ENCODE measurements around the gene RPIA. TPM values are rescaled to one million over a fixed set of nuclear protein-coding genes. Genes with fewer than 3 reads are reported as not detected.
A peak's percentile ranks its signal among the peaks of the same experiment; 100 is the strongest.

RPIA gene
- total RNA-seq, 1 experiment from 2014 or later = 14.1 TPM

DNA sequence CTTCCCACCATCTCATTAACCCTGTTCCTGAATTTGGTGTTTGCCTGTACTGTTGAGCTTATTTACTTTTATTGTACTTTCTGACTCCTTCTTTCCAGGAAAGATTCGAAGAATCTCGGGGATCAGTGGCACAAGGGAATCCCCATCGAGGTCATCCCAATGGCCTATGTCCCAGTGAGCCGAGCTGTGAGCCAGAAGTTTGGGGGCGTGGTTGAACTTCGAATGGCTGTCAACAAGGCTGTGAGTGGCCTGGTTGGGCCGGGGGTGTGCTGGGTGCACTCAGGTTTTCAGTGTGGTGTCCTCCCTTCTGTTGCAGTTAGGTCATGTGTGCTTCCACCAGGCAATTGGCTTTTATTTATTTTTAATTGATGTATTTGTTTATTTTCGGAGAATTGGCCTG, 45.0 kb downstream of the RPIA start:
- H3K9me3 Mint-ChIP-seq (ENCODE audit: unreplicated experiment) = no peaks in the 10 kb centered on the region
- no peak overlapping the region for H3K4me3 Mint-ChIP-seq (ENCODE audit: unreplicated experiment)
- ChIA-PET POLR2A (no interaction called here), CTCF (interaction anchor here (0.7 to 1.5 kb wide), 3 partner anchors 9 to 183 kb away, joined by 3 to 6 read pairs (median 4); no protein-coding TSS in a partner anchor)
- intact Hi-C loops (cut with micrococcal nuclease) = no loop called here
- no peak overlapping the region for H3K27ac Mint-ChIP-seq (ENCODE audit: low read depth, unreplicated experiment)
- peaks cover 20% of the 10 kb centered on the region for H3K36me3 Mint-ChIP-seq (ENCODE audit: insufficient read depth, unreplicated experiment)
- H3K27me3 Mint-ChIP-seq (ENCODE audit: insufficient read depth, unreplicated experiment) = no peaks in the 10 kb centered on the region
- TF ChIP-seq, protein P1, sequence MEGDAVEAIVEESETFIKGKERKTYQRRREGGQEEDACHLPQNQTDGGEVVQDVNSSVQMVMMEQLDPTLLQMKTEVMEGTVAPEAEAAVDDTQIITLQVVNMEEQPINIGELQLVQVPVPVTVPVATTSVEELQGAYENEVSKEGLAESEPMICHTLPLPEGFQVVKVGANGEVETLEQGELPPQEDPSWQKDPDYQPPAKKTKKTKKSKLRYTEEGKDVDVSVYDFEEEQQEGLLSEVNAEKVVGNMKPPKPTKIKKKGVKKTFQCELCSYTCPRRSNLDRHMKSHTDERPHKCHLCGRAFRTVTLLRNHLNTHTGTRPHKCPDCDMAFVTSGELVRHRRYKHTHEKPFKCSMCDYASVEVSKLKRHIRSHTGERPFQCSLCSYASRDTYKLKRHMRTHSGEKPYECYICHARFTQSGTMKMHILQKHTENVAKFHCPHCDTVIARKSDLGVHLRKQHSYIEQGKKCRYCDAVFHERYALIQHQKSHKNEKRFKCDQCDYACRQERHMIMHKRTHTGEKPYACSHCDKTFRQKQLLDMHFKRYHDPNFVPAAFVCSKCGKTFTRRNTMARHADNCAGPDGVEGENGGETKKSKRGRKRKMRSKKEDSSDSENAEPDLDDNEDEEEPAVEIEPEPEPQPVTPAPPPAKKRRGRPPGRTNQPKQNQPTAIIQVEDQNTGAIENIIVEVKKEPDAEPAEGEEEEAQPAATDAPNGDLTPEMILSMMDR (IDR thresholded peaks at IDR 0.05; ENCODE audit: unreplicated experiment) = no peak
- no peak for DNase-seq (ENCODE audit: unreplicated experiment)
- no TSS peak for BruUV-seq (replicated peaks)
- H3K4me1 Mint-ChIP-seq (ENCODE audit: insufficient read depth, unreplicated experiment) = peaks cover 6% of the 10 kb centered on the region

DNA sequence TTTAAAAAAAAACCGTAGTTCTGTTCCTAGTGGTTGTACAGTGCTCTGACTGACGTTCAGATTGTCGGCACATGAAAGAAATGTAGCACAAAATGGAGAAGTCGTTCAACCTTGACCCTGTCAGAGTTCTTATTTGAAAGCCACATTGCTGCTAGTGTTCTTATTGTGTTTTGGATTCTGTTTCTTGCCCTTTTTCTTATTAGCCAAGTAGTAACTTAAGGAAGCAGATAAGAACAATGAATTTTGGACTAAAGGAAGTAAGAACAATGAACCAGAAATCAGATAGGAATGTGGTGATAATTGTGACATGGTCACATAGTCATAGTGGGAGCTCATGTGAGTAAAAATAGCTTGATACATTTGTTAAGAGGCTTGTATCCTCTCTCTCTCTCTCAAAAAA, 45.9 kb downstream of the RPIA start:
- no peak overlapping the region for H3K27ac Mint-ChIP-seq (ENCODE audit: low read depth, unreplicated experiment)
- POLR2A ChIA-PET = no interaction called here
- BruUV-seq (replicated peaks) = no TSS peak
- intact Hi-C loops (cut with micrococcal nuclease) = no loop called here
- H3K36me3 Mint-ChIP-seq (ENCODE audit: insufficient read depth, unreplicated experiment) = peaks cover 30% of the 10 kb centered on the region
- no peak overlapping the region for H3K4me3 Mint-ChIP-seq (ENCODE audit: unreplicated experiment)
- no peaks in the 10 kb centered on the region for H3K27me3 Mint-ChIP-seq (ENCODE audit: insufficient read depth, unreplicated experiment)
- CTCF ChIA-PET = interaction anchor here (0.6 to 1.5 kb wide), 10 partner anchors 8 to 463 kb away, joined by 3 to 6 read pairs (median 3); no protein-coding TSS in a partner anchor
- peaks cover 6% of the 10 kb centered on the region for H3K4me1 Mint-ChIP-seq (ENCODE audit: insufficient read depth, unreplicated experiment)
- TF ChIP-seq, protein P1 (IDR thresholded peaks at IDR 0.05; ENCODE audit: unreplicated experiment) = no peak
- DNase-seq (ENCODE audit: unreplicated experiment) = no peak
- no peaks in the 10 kb centered on the region for H3K9me3 Mint-ChIP-seq (ENCODE audit: unreplicated experiment)

DNA sequence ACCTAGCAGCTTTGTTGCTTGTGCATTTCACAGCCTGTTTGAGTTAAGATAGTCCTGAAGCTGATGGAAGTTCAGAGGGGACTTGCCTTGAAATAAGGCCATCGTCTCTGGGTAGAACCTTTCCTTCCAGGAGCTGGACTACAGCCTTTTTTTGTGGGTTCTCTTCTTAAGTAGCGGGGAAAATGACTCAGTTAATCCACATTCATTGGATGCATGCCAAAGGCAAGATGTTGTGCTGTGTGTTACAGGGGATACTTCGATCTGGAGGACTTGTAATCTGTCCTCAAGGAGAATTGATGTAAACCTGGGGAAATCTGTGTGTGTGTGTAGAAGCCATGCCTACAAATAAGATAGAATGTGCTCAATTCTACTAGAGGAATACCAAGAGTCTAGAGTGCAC, 46.8 kb downstream of the RPIA start:
- ChIA-PET CTCF (interaction anchor here (0.7 to 3.2 kb wide), 7 partner anchors 9 to 462 kb away, joined by 3 to 16 read pairs (median 3); no protein-coding TSS in a partner anchor), POLR2A (no interaction called here)
- BruUV-seq (replicated peaks) = no TSS peak
- Mint-ChIP-seq H3K27me3 (ENCODE audit: insufficient read depth, unreplicated experiment) (no peaks in the 10 kb centered on the region), H3K4me1 (ENCODE audit: insufficient read depth, unreplicated experiment) (no peaks in the 10 kb centered on the region), H3K4me3 (ENCODE audit: unreplicated experiment) (no peak overlapping the region), H3K27ac (ENCODE audit: low read depth, unreplicated experiment) (no peak overlapping the region), H3K9me3 (ENCODE audit: unreplicated experiment) (peaks cover under 1% of the 10 kb centered on the region), H3K36me3 (ENCODE audit: insufficient read depth, unreplicated experiment) (peaks cover 34% of the 10 kb centered on the region)
- intact Hi-C loops (cut with micrococcal nuclease) = no loop called here
- peak; percentile 7 for DNase-seq (ENCODE audit: unreplicated experiment)
- TF ChIP-seq, protein P1 (IDR thresholded peaks at IDR 0.05; ENCODE audit: unreplicated experiment) = no peak

DNA sequence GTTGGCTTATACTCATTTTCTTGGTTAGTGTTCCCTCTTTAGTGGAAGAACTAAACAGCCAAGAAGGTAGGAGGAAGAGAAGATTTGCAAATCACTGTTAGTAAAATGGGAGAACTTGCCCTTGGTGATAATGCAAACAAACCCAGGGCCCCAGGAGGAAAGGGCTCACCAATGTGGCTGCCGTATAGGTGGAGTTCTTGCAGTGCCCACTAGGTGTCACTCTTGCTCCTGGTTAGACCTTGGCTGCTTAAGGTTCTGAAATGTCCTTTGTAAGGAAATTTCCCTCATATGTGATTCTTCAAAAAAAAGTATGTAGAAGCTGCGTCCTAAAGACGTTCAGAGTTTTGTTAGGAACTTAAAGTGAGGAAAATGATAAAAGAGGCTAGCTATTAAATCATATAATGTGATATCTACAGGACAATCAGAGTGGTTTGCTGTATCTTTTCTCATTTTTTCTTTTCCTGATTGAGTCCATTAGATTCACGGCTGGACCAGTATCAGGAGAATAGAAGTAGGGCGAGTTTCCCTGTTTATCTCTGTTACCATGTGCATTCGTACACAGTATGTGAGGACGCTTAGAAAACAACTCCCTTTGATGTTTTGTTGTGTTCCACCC, 48.6 kb downstream of the RPIA start:
- Mint-ChIP-seq H3K36me3 (ENCODE audit: insufficient read depth, unreplicated experiment) (peaks cover 44% of the 10 kb centered on the region), H3K4me3 (ENCODE audit: unreplicated experiment) (no peak overlapping the region), H3K27me3 (ENCODE audit: insufficient read depth, unreplicated experiment) (no peaks in the 10 kb centered on the region), H3K4me1 (ENCODE audit: insufficient read depth, unreplicated experiment) (no peaks in the 10 kb centered on the region), H3K27ac (ENCODE audit: low read depth, unreplicated experiment) (no peak overlapping the region), H3K9me3 (ENCODE audit: unreplicated experiment) (peaks cover 10% of the 10 kb centered on the region)
- no TSS peak for BruUV-seq (replicated peaks)
- TF ChIP-seq, protein P1 (IDR thresholded peaks at IDR 0.05; ENCODE audit: unreplicated experiment) = peak; percentile 85
- ChIA-PET CTCF (interaction anchor here (0.6 to 3.4 kb wide), 20 partner anchors 9 to 235 kb away, joined by 3 to 49 read pairs (median 5); no protein-coding TSS in a partner anchor), POLR2A (no interaction called here)
- peak; percentile 75 for DNase-seq (ENCODE audit: unreplicated experiment)
- intact Hi-C loops (cut with micrococcal nuclease) = loop anchor here (1.0 to 5.0 kb wide), 2 partner anchors 134 to 177 kb away; no protein-coding TSS in a partner anchor

Data from MCF 10A (cell line).